Smooth muscle cell (in vitro differentiated cells): Measurements from ENCODE around the gene BICC1. TPM values are rescaled to one million over a fixed set of nuclear protein-coding genes. Genes with fewer than 3 reads are reported as not detected.

Source experiments
- DNase-seq: peaks from one replicate; lab custom pipeline; 2025; ENCODE audit not compliant: unreplicated experiment; lab: John Stamatoyannopoulos, UW
- H2AFZ ChIP-seq: fragments of 200-600 bp; sonication (generic); 2 replicates; pipeline ENCODE4 v1.6.0; 2016; ENCODE audit warnings: antibody characterized with exemption, low read depth, mild to moderate bottlenecking
- H3F3A ChIP-seq: fragments of 200-600 bp; sonication (generic); 2 replicates; pipeline ENCODE4 v1.6.0; 2017; ENCODE audit warnings: antibody characterized with exemption, low read depth
- H3K27ac ChIP-seq: fragments of 200-600 bp; sonication (generic); 2 replicates; pipeline ENCODE4 v1.5.1; 2016; ENCODE audit warnings: low read depth, mild to moderate bottlenecking
- H3K27me3 ChIP-seq: fragments of 200-600 bp; sonication (generic); 2 replicates; pipeline ENCODE4 v1.6.1; 2016; ENCODE audit warnings: low read depth, mild to moderate bottlenecking
- H3K36me3 ChIP-seq: fragments of 200-600 bp; sonication (generic); 2 replicates; pipeline ENCODE4 v1.5.1; 2016; ENCODE audit warnings: low read depth
- H3K4me1 ChIP-seq: fragments of 200-600 bp; sonication (generic); 2 replicates; pipeline ENCODE4 v1.5.1; 2016; ENCODE audit warnings: low read depth
- H3K4me2 ChIP-seq: fragments of 200-600 bp; sonication (generic); 2 replicates; pipeline ENCODE4 v1.6.0; 2016; ENCODE audit warnings: mild to moderate bottlenecking
- H3K4me3 ChIP-seq: fragments of 200-600 bp; sonication (generic); 2 replicates; pipeline ENCODE4 v1.5.1; 2016; ENCODE audit warnings: mild to moderate bottlenecking
- H3K79me2 ChIP-seq: fragments of 200-600 bp; sonication (generic); 2 replicates; pipeline ENCODE4 v1.6.0; 2016; ENCODE audit warnings: low read depth, mild to moderate bottlenecking
- H3K9ac ChIP-seq: fragments of 200-600 bp; sonication (generic); 2 replicates; pipeline ENCODE4 v1.6.0; 2016; ENCODE audit warnings: low read depth
- H3K9me3 ChIP-seq: fragments of 200-600 bp; sonication (generic); replicated peaks from 2 replicates; pipeline ENCODE4 v1.5.1; 2016; ENCODE audit warnings: low read depth
- H4K20me1 ChIP-seq: fragments of 200-600 bp; sonication (generic); 2 replicates; pipeline ENCODE4 v1.6.0; 2016; ENCODE audit warnings: low read depth
- CTCF ChIP-seq: fragments of 200-600 bp; sonication (generic); IDR thresholded peaks from 2 replicates; pipeline ENCODE4 v1.5.1; 2017; ENCODE audit warnings: borderline replicate concordance, mild to moderate bottlenecking, antibody characterized with exemption; ENCODE audit not compliant: insufficient read depth, poor library complexity, severe bottlenecking
- WGBS: methylation state at CpG from one replicate; pipeline ENCODE4 v1.1.7; 2016; ENCODE audit warnings: low lambda C conversion rate; 5-methylcytosine and 5-hydroxymethylcytosine counted together
- polyA plus RNA-seq: library from polyadenylated mRNA; unstranded; fragments of >200 nt; fragmentation: Nextera tagmentation; extraction: Ambion mirVana; gene quantifications from 2 replicates; pipeline ENCODE4 v1.2.1, GENCODE V29; 2016
- total RNA-seq: library from RNA; depleted of rRNA; stranded (reverse); fragments of >200 nt; gene quantifications from 2 replicates; pipeline ENCODE4 v1.2.3, GENCODE V29; 2014

BICC1 gene
- total and polyA plus RNA-seq, 2 experiments from 2014 or later = 7.9 to 23.0 TPM

GRCh38 chr10:58547963-58548362, 35.3 kb downstream of the BICC1 start:
- H3K9me3 ChIP-seq = no peaks in the 10 kb centered on the region
- no peak for DNase-seq
- no peak overlapping the region for H3K4me2 ChIP-seq
- WGBS = 91% methylated on average over 1 of the region's 1 CpG
- H3K27me3 ChIP-seq = no peaks in the 10 kb centered on the region
- no peaks in the 10 kb centered on the region for H3K36me3 ChIP-seq
- no peak overlapping the region for H3K9ac ChIP-seq
- no peaks in the 10 kb centered on the region for H3F3A ChIP-seq
- no peak overlapping the region for H3K4me3 ChIP-seq
- H3K27ac ChIP-seq = no peak overlapping the region
- H3K79me2 ChIP-seq = peaks cover 34% of the 10 kb centered on the region
- H2AFZ ChIP-seq = no peak overlapping the region
- TF ChIP-seq CTCF = no peak
- peaks cover 63% of the 10 kb centered on the region for H4K20me1 ChIP-seq
- H3K4me1 ChIP-seq = no peaks in the 10 kb centered on the region

- H3K36me3 ChIP-seq = no peaks in the 10 kb centered on the region
- H3K4me1 ChIP-seq = no peaks in the 10 kb centered on the region
- TF ChIP-seq CTCF = no peak
- no peak overlapping the region for H3K27ac ChIP-seq
- H2AFZ ChIP-seq = no peak overlapping the region
- peaks cover 70% of the 10 kb centered on the region for H3K79me2 ChIP-seq
- no peaks in the 10 kb centered on the region for H3K9me3 ChIP-seq
- H3F3A ChIP-seq = no peaks in the 10 kb centered on the region
- no peak overlapping the region for H3K4me2 ChIP-seq
- H3K4me3 ChIP-seq = no peak overlapping the region
- DNase-seq = no peak
- no peaks in the 10 kb centered on the region for H3K27me3 ChIP-seq
- WGBS = 80% methylated on average over 2 of the region's 2 CpGs
- no peak overlapping the region for H3K9ac ChIP-seq
- H4K20me1 ChIP-seq = peaks cover 24% of the 10 kb centered on the region
These were observed 41.6 kb downstream of the BICC1 start for GRCh38 chr10:58554316-58554715.

GRCh38 chr10:58555170-58555929, 42.7 kb downstream of the BICC1 start:
- Histone ChIP-seq H3K36me3 (no peaks in the 10 kb centered on the region), H3K9ac (no peak overlapping the region), H3K27me3 (no peaks in the 10 kb centered on the region), H3K4me2 (no peak overlapping the region), H3K79me2 (peaks cover 73% of the 10 kb centered on the region), H2AFZ (no peak overlapping the region), H3K4me1 (no peaks in the 10 kb centered on the region), H3K9me3 (no peaks in the 10 kb centered on the region), H4K20me1 (peaks cover 15% of the 10 kb centered on the region), H3F3A (no peaks in the 10 kb centered on the region), H3K4me3 (no peak overlapping the region), H3K27ac (no peak overlapping the region)
- DNase-seq = no peak
- WGBS = 86% methylated on average over 4 of the region's 4 CpGs
- no peak for TF ChIP-seq CTCF

GRCh38 chr10:58555930-58556311, 43.2 kb downstream of the BICC1 start:
- Histone ChIP-seq H3F3A (no peaks in the 10 kb centered on the region), H3K79me2 (peaks cover 73% of the 10 kb centered on the region), H2AFZ (no peak overlapping the region), H4K20me1 (peaks cover 9% of the 10 kb centered on the region), H3K9ac (no peak overlapping the region), H3K27me3 (no peaks in the 10 kb centered on the region), H3K4me2 (no peak overlapping the region), H3K4me3 (no peak overlapping the region), H3K9me3 (no peaks in the 10 kb centered on the region), H3K27ac (no peak overlapping the region), H3K36me3 (no peaks in the 10 kb centered on the region), H3K4me1 (no peaks in the 10 kb centered on the region)
- DNase-seq = no peak
- WGBS = 96% methylated on average over 2 of the region's 2 CpGs
- no peak for TF ChIP-seq CTCF
